Upper lobe of left lung (tissue), 6 donors: Measurements from ENCODE around the gene LSM14B. TPM values are rescaled to one million over a fixed set of nuclear protein-coding genes. Genes with fewer than 3 reads are reported as not detected.
"Not testable (repeated sequence)": the region's sequence is repeated elsewhere in the genome, so short reads cannot be mapped to it uniquely, and the experiment has no call there.

ENCODE experiments used
- ATAC-seq, 2 donors: fragments of 200-7000 bp; cut with Tn5 transposase; one replicate each; pipeline ENCODE4 v1.9.1; 2022; ENCODE audit warnings: mild to moderate bottlenecking in 2 of 2, moderate library complexity in 2 of 2; ENCODE audit not compliant: low FRiP score in 2 of 2
- DNase-seq, 2 donors: peaks; one replicate each; pipeline ENCODE4 v3.0.0-alpha.2; 2019 to 2020
- H3K27ac ChIP-seq, 4 donors: fragments of 200-600 bp; sonication (generic); one replicate each; pipeline ENCODE4 v1.5.1; 2016 to 2019
- H3K27me3 ChIP-seq, 4 donors: fragments of 200-600 bp; sonication (generic); one replicate each; pipeline ENCODE4 v1.5.1; 2017 to 2019
- H3K36me3 ChIP-seq, 4 donors: fragments of 200-600 bp; sonication (generic); one replicate each; pipeline ENCODE4 v1.5.1; 2016 to 2019
- H3K4me1 ChIP-seq, 4 donors: fragments of 200-600 bp; sonication (generic); one replicate each; pipeline ENCODE4 v1.5.1; 2018 to 2019
- H3K4me3 ChIP-seq, 4 donors: fragments of 200-600 bp; sonication (generic); one replicate each; pipeline ENCODE4 v1.5.1; 2017 to 2019; ENCODE audit warnings: mild to moderate bottlenecking in 2 of 4, moderate library complexity in 1 of 4
- H3K9me3 ChIP-seq, 4 donors: fragments of 200-600 bp; sonication (generic); one replicate each; pipeline ENCODE4 v1.5.1; 2018 to 2019
- CTCF ChIP-seq, 6 experiments: fragments of 450-650 bp in 4 of 6; fragments of 200-600 bp in 2 of 6; sonication (generic) in 2 of 6; IDR thresholded peaks; one replicate each; pipeline ENCODE4 v1.5.1; 2016 to 2019; ENCODE audit warnings: antibody characterized with exemption in 6 of 6
- EP300 ChIP-seq, 4 donors: sonication (generic); formaldehyde crosslinking; IDR thresholded peaks; one replicate each; pipeline ENCODE4 v1.5.1; 2017; ENCODE audit warnings: antibody characterized with exemption in 4 of 4, control low read depth in 2 of 4
- POLR2A ChIP-seq, 4 donors: fragments of 450-650 bp; IDR thresholded peaks; one replicate each; pipeline ENCODE4 v1.5.1; 2016 to 2017; ENCODE audit warnings: antibody characterized with exemption in 4 of 4, mild to moderate bottlenecking in 2 of 4
- POLR2AphosphoS5 ChIP-seq, 2 donors: sonication (generic); formaldehyde crosslinking; IDR thresholded peaks; one replicate each; pipeline ENCODE4 v1.5.1; 2017; ENCODE audit warnings: antibody characterized with exemption in 2 of 2
- WGBS, 2 donors: methylation state at CpG; one replicate each; pipeline ENCODE4 v1.1.5; 2017 to 2018; 5-methylcytosine and 5-hydroxymethylcytosine counted together
- total RNA-seq, 6 donors: library from RNA; depleted of rRNA in 4 of 6; stranded (reverse); fragments of >200 nt in 4 of 6; gene quantifications; one replicate each; pipeline versions ENCODE4 v1.1.0 to v1.2.1, GENCODE V29; 2016 to 2021
- donor health status: DM: no; HTN: no; CAD: no; lungs with moderate emphysema.
- donor health status: DM: no; HTN: yes; CAD: no; lungs with severe emphysema.

Gene LSM14B
- total RNA-seq, 6 donors from 2014 or later, result 27.8 to 46.3 (median 36.4) TPM

- Histone ChIP-seq H3K36me3 (no peaks in the 10 kb centered on the region), H3K4me3 (no peak overlapping the region), H3K4me1 (no peaks in the 10 kb centered on the region), H3K9me3 (peaks cover 43 to 74% (median 67%) of the 10 kb centered on the region in 4 donors), H3K27ac (no peak overlapping the region), H3K27me3 (no peaks in the 10 kb centered on the region)
- no peak for TF ChIP-seq CTCF (IDR thresholded peaks at IDR 0.05)
- TF ChIP-seq POLR2A (IDR thresholded peaks at IDR 0.05), result no peak
- 98% methylated on average over 6 of the region's 6 CpGs for WGBS, 2 donors
- no peak for DNase-seq
- no peak for ATAC-seq
Measured at GRCh38 chr20:62111148-62111547, 11.1 kb upstream of the LSM14B start.

- TF ChIP-seq POLR2A (IDR thresholded peaks at IDR 0.05) (no peak), EP300 (IDR thresholded peaks at IDR 0.05) (no peak), POLR2AphosphoS5 (IDR thresholded peaks at IDR 0.05) (no peak), CTCF (IDR thresholded peaks at IDR 0.05) (no peak)
- Histone ChIP-seq H3K9me3 (peaks cover 34 to 63% (median 59%) of the 10 kb centered on the region in 4 donors), H3K27ac (no peak overlapping the region), H3K4me1 (no peaks in the 10 kb centered on the region), H3K27me3 (peaks cover 0 to 7% (median 0%) of the 10 kb centered on the region in 4 donors), H3K4me3 (no peak overlapping the region), H3K36me3 (no peaks in the 10 kb centered on the region)
- ATAC-seq (no peak), DNase-seq (no peak)
- 93 to 100% methylated on average over 3 to 6 of the region's 6 CpGs for WGBS, 2 donors
Measured at GRCh38 chr20:62112368-62112767, 9.9 kb upstream of the LSM14B start.

- DNase-seq, result no peak
- no peaks in the 10 kb centered on the region for H3K4me1 ChIP-seq
- peaks cover 0 to 7% (median 0%) of the 10 kb centered on the region in 4 donors for H3K27me3 ChIP-seq
- H3K9me3 ChIP-seq, result peaks cover 16 to 38% (median 35%) of the 10 kb centered on the region in 4 donors
- H3K4me3 ChIP-seq, result no peak overlapping the region
- TF ChIP-seq POLR2A (IDR thresholded peaks at IDR 0.05) (no peak), CTCF (IDR thresholded peaks at IDR 0.05) (no peak), EP300 (IDR thresholded peaks at IDR 0.05) (no peak), POLR2AphosphoS5 (IDR thresholded peaks at IDR 0.05) (no peak)
- no peak overlapping the region for H3K27ac ChIP-seq
- H3K36me3 ChIP-seq, result no peaks in the 10 kb centered on the region
- 30 to 52% methylated on average over 6 to 7 of the region's 8 CpGs for WGBS, 2 donors
- no peak for ATAC-seq
Measured at GRCh38 chr20:62114894-62115293, 7.4 kb upstream of the LSM14B start.

GRCh38 chr20:62115800-62116407 is 6.4 kb upstream of the LSM14B start:
- DNase-seq, H3K36me3 ChIP-seq, ATAC-seq, H3K27ac ChIP-seq, H3K27me3 ChIP-seq, H3K4me3 ChIP-seq, H3K4me1 ChIP-seq: not testable (repeated sequence)
- WGBS, 2 donors, result 89% methylated on average over 7 of the region's 7 CpGs
- H3K9me3 ChIP-seq, result peaks cover 12 to 30% (median 28%) of the 10 kb centered on the region in 4 donors

GRCh38 chr20:62116558-62117361 is 5.5 kb upstream of the LSM14B start:
- Histone ChIP-seq H3K4me1 (peaks cover 3 to 8% (median 4%) of the 10 kb centered on the region in 4 donors), H3K27me3 (peaks cover 0 to 7% (median 0%) of the 10 kb centered on the region in 4 donors), H3K9me3 (peaks cover 8 to 23% (median 21%) of the 10 kb centered on the region in 4 donors), H3K4me3 (no peak overlapping the region), H3K27ac (no peak overlapping the region), H3K36me3 (no peaks in the 10 kb centered on the region)
- WGBS, 2 donors, result 77 to 83% methylated on average over 38 of the region's 38 CpGs
- ATAC-seq (no peak), DNase-seq (peak in 1 of 2 donors; percentile 70)
- no peak for TF ChIP-seq POLR2A (IDR thresholded peaks at IDR 0.05)
